GM23338 (cell line): Measurements from ENCODE around the gene RIOK3. TPM values are rescaled to one million over a fixed set of nuclear protein-coding genes. Genes with fewer than 3 reads are reported as not detected.

Source experiments
- ATAC-seq: fragments of 200-7000 bp; cut with Tn5 transposase; 3 replicates; pipeline ENCODE4 v1.9.1; 2020
- DNase-seq: peaks from one replicate; pipeline ENCODE4 v3.0.0-alpha.2; 2015; ENCODE audit warnings: low spot score
- H2AFZ ChIP-seq: fragments of 200-600 bp; sonication (generic); 2 replicates; pipeline ENCODE4 v1.8.0; 2016; ENCODE audit warnings: antibody characterized with exemption, mild to moderate bottlenecking, moderate library complexity
- H3F3A ChIP-seq: fragments of 200-600 bp; sonication (generic); replicated peaks from 2 replicates; pipeline ENCODE4 v1.8.0; 2017; ENCODE audit warnings: antibody characterized with exemption, mixed run types, low read depth
- H3K27ac ChIP-seq: fragments of 200-600 bp; sonication (generic); 2 replicates; pipeline ENCODE4 v1.6.1; 2016; ENCODE audit warnings: low read depth
- H3K27me3 ChIP-seq: fragments of 200-600 bp; sonication (generic); 2 replicates; pipeline ENCODE4 v1.8.0; 2016; ENCODE audit warnings: mild to moderate bottlenecking, mixed run types, moderate library complexity; ENCODE audit not compliant: insufficient read depth
- H3K36me3 ChIP-seq: fragments of 200-600 bp; sonication (generic); 2 replicates; pipeline ENCODE4 v1.8.0; 2016; ENCODE audit warnings: mild to moderate bottlenecking; ENCODE audit not compliant: insufficient read depth
- H3K4me1 ChIP-seq: fragments of 200-600 bp; sonication (generic); 2 replicates; pipeline ENCODE4 v1.8.0; 2016; ENCODE audit warnings: mild to moderate bottlenecking, moderate library complexity; ENCODE audit not compliant: insufficient read depth
- H3K4me2 ChIP-seq: fragments of 200-600 bp; sonication (generic); 2 replicates; pipeline ENCODE4 v1.7.1; 2017; ENCODE audit warnings: mixed run types
- H3K4me3 ChIP-seq: fragments of 200-600 bp; sonication (generic); 2 replicates; pipeline ENCODE4 v1.6.1; 2016; ENCODE audit warnings: mixed run types
- H3K79me2 ChIP-seq: fragments of 200-600 bp; sonication (generic); replicated peaks from 2 replicates; pipeline ENCODE4 v1.8.0; 2017; ENCODE audit warnings: mild to moderate bottlenecking; ENCODE audit not compliant: insufficient read depth
- H3K9me2 ChIP-seq: fragments of 200-600 bp; sonication (generic); 2 replicates; pipeline ENCODE4 v1.8.0; 2017; ENCODE audit not compliant: insufficient read depth
- H4K20me1 ChIP-seq: fragments of 200-600 bp; sonication (generic); replicated peaks from 2 replicates; pipeline ENCODE4 v1.8.0; 2017; ENCODE audit warnings: mild to moderate bottlenecking; ENCODE audit not compliant: insufficient read depth
- H3K27ac Mint-ChIP-seq: 2 replicates; pipeline ENCODE4 v1.8.0; 2020; ENCODE audit warnings: inconsistent platforms, mild to moderate bottlenecking, moderate library complexity, mixed read lengths
- H3K27me3 Mint-ChIP-seq: 3 replicates; pipeline ENCODE4 v1.8.0; 2022; ENCODE audit warnings: low read depth, mild to moderate bottlenecking, moderate library complexity, mixed read lengths, inconsistent platforms; ENCODE audit not compliant: insufficient read depth, poor library complexity
- H3K36me3 Mint-ChIP-seq: 3 replicates; pipeline ENCODE4 v1.8.0; 2021; ENCODE audit warnings: low read depth, mild to moderate bottlenecking, inconsistent platforms, moderate library complexity, mixed read lengths
- H3K4me1 Mint-ChIP-seq: 3 replicates; pipeline ENCODE4 v1.8.0; 2020; ENCODE audit warnings: mild to moderate bottlenecking, inconsistent platforms, mixed read lengths
- H3K4me3 Mint-ChIP-seq: 3 replicates; pipeline ENCODE4 v1.8.0; 2021; ENCODE audit warnings: moderate library complexity, mild to moderate bottlenecking, inconsistent platforms, mixed read lengths
- H3K9me3 Mint-ChIP-seq: 3 replicates; pipeline ENCODE4 v1.8.0; 2020; ENCODE audit warnings: moderate library complexity, mild to moderate bottlenecking, inconsistent platforms, mixed read lengths
- CREB1 ChIP-seq: fragments of 250-450 bp; sonication (Bioruptor Pico); IDR thresholded peaks from 2 replicates; pipeline ENCODE4 v1.5.0; 2020; ENCODE audit warnings: low read depth, mild to moderate bottlenecking, moderate library complexity
- EZH2phosphoT487 ChIP-seq: fragments of 200-600 bp; sonication (generic); IDR thresholded peaks from one replicate; pipeline ENCODE4 v1.8.1; 2018; ENCODE audit warnings: antibody characterized with exemption; ENCODE audit not compliant: unreplicated experiment
- JUNB ChIP-seq: IDR thresholded peaks from one replicate; pipeline ENCODE4 v1.6.1; 2016; ENCODE audit warnings: antibody characterized with exemption; ENCODE audit not compliant: unreplicated experiment
- NANOG ChIP-seq: IDR thresholded peaks from 2 replicates; pipeline ENCODE4 v1.6.1; 2016; ENCODE audit warnings: antibody characterized with exemption, borderline replicate concordance
- STAT1 ChIP-seq: IDR thresholded peaks from one replicate; pipeline ENCODE4 v1.6.1; 2016; ENCODE audit warnings: antibody characterized with exemption; ENCODE audit not compliant: unreplicated experiment
- polyA plus RNA-seq: library from polyadenylated mRNA; unstranded; fragments of >200 nt; fragmentation: Nextera tagmentation; extraction: Ambion mirVana; gene quantifications from 2 replicates; pipeline ENCODE4 v1.2.1, GENCODE V29; 2016
- total RNA-seq: library from RNA; depleted of rRNA; stranded (reverse); fragments of >200 nt; shearing (Covaris generic); gene quantifications from 2 replicates; pipeline ENCODE4 v1.2.3, GENCODE V29; 2014
- TF ChIP-seq, protein P1 (sequence below), 2 experiments: fragments of 200-600 bp in 1 of 2; sonication (generic) in 1 of 2; conservative IDR thresholded peaks; 2 replicates each; pipeline versions ENCODE4 v1.5.1 to v1.6.1; 2016 to 2017; ENCODE audit warnings: antibody characterized with exemption in 2 of 2, low read depth in 2 of 2, mild to moderate bottlenecking in 2 of 2, moderate library complexity in 1 of 2
- TF ChIP-seq, protein P2 (sequence below): IDR thresholded peaks from 2 replicates; pipeline ENCODE4 v1.6.1; 2016; ENCODE audit warnings: antibody characterized with exemption
- TF ChIP-seq, protein P3 (sequence below): IDR thresholded peaks from one replicate; pipeline ENCODE4 v1.6.1; 2018; ENCODE audit warnings: antibody characterized with exemption; ENCODE audit not compliant: unreplicated experiment

RIOK3 gene
- total and polyA plus RNA-seq, 2 experiments from 2014 or later, result 20.8 to 22.1 TPM

GRCh38 chr18:23456835-23457234, 3.7 kb downstream of the RIOK3 start:
- Mint-ChIP-seq H3K4me3 (no peak overlapping the region), H3K27me3 (peaks cover 2% of the 10 kb centered on the region), H3K27ac (no peak overlapping the region), H3K9me3 (no peaks in the 10 kb centered on the region), H3K36me3 (no peaks in the 10 kb centered on the region), H3K4me1 (peaks cover 11% of the 10 kb centered on the region)
- Histone ChIP-seq H3K79me2 (peaks cover 83% of the 10 kb centered on the region), H3F3A (no peaks in the 10 kb centered on the region), H3K27ac (no peak overlapping the region), H3K9me2 (no peaks in the 10 kb centered on the region), H3K27me3 (no peaks in the 10 kb centered on the region), H3K4me2 (no peak overlapping the region), H3K36me3 (no peaks in the 10 kb centered on the region), H3K4me3 (no peak overlapping the region), H2AFZ (no peak overlapping the region), H4K20me1 (peaks cover 11% of the 10 kb centered on the region; the same call in 1 of the 2 replicates), H3K4me1 (0 out of 2 replicates have a peak, but pooled peaks cover 5% of the 10 kb centered on the region)
- ATAC-seq (no peak), DNase-seq (no peak)
- TF ChIP-seq EZH2phosphoT487, result no peak
- TF ChIP-seq, protein P1, sequence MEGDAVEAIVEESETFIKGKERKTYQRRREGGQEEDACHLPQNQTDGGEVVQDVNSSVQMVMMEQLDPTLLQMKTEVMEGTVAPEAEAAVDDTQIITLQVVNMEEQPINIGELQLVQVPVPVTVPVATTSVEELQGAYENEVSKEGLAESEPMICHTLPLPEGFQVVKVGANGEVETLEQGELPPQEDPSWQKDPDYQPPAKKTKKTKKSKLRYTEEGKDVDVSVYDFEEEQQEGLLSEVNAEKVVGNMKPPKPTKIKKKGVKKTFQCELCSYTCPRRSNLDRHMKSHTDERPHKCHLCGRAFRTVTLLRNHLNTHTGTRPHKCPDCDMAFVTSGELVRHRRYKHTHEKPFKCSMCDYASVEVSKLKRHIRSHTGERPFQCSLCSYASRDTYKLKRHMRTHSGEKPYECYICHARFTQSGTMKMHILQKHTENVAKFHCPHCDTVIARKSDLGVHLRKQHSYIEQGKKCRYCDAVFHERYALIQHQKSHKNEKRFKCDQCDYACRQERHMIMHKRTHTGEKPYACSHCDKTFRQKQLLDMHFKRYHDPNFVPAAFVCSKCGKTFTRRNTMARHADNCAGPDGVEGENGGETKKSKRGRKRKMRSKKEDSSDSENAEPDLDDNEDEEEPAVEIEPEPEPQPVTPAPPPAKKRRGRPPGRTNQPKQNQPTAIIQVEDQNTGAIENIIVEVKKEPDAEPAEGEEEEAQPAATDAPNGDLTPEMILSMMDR (conservative IDR thresholded peaks at IDR 0.05; ENCODE audit: low read depth in 2 of 2), result no peak
- no peak for TF ChIP-seq JUNB
- no peak for TF ChIP-seq NANOG

- H3K36me3 Mint-ChIP-seq, result peaks cover 12% of the 10 kb centered on the region
- Histone ChIP-seq H3K4me2 (no peak overlapping the region), H3K9me2 (no peaks in the 10 kb centered on the region), H2AFZ (no peak overlapping the region), H3K27ac (no peak overlapping the region), H3K79me2 (peaks cover 75% of the 10 kb centered on the region), H3K27me3 (no peaks in the 10 kb centered on the region), H3K36me3 (no peaks in the 10 kb centered on the region; the same call in 1 of the 2 replicates), H3K4me1 (0 out of 2 replicates have a peak, but pooled peaks cover 5% of the 10 kb centered on the region), H3K4me3 (no peak overlapping the region), H3F3A (no peaks in the 10 kb centered on the region), H4K20me1 (peaks cover 11% of the 10 kb centered on the region)
- peaks cover 5% of the 10 kb centered on the region for H3K4me1 Mint-ChIP-seq
- H3K9me3 Mint-ChIP-seq, result no peaks in the 10 kb centered on the region
- ATAC-seq (no peak), DNase-seq (no peak)
- no peaks in the 10 kb centered on the region for H3K27me3 Mint-ChIP-seq
- H3K27ac Mint-ChIP-seq, result no peak overlapping the region
- H3K4me3 Mint-ChIP-seq, result no peak overlapping the region
- TF ChIP-seq, protein P1 (conservative IDR thresholded peaks at IDR 0.05; ENCODE audit: low read depth in 2 of 2), result no peak
- TF ChIP-seq, protein P2, sequence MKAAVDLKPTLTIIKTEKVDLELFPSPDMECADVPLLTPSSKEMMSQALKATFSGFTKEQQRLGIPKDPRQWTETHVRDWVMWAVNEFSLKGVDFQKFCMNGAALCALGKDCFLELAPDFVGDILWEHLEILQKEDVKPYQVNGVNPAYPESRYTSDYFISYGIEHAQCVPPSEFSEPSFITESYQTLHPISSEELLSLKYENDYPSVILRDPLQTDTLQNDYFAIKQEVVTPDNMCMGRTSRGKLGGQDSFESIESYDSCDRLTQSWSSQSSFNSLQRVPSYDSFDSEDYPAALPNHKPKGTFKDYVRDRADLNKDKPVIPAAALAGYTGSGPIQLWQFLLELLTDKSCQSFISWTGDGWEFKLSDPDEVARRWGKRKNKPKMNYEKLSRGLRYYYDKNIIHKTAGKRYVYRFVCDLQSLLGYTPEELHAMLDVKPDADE, result no peak
- TF ChIP-seq NANOG, result no peak
- no peak for TF ChIP-seq STAT1
- TF ChIP-seq, protein P3, sequence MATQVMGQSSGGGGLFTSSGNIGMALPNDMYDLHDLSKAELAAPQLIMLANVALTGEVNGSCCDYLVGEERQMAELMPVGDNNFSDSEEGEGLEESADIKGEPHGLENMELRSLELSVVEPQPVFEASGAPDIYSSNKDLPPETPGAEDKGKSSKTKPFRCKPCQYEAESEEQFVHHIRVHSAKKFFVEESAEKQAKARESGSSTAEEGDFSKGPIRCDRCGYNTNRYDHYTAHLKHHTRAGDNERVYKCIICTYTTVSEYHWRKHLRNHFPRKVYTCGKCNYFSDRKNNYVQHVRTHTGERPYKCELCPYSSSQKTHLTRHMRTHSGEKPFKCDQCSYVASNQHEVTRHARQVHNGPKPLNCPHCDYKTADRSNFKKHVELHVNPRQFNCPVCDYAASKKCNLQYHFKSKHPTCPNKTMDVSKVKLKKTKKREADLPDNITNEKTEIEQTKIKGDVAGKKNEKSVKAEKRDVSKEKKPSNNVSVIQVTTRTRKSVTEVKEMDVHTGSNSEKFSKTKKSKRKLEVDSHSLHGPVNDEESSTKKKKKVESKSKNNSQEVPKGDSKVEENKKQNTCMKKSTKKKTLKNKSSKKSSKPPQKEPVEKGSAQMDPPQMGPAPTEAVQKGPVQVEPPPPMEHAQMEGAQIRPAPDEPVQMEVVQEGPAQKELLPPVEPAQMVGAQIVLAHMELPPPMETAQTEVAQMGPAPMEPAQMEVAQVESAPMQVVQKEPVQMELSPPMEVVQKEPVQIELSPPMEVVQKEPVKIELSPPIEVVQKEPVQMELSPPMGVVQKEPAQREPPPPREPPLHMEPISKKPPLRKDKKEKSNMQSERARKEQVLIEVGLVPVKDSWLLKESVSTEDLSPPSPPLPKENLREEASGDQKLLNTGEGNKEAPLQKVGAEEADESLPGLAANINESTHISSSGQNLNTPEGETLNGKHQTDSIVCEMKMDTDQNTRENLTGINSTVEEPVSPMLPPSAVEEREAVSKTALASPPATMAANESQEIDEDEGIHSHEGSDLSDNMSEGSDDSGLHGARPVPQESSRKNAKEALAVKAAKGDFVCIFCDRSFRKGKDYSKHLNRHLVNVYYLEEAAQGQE, result no peak
- TF ChIP-seq EZH2phosphoT487, result no peak
- no peak for TF ChIP-seq CREB1 (CRISPR knock-in tag)
Measured at GRCh38 chr18:23458830-23459529, 5.9 kb downstream of the RIOK3 start.
